A549 treated with CpdA at 1 μM for 4 hours (cell line): Measurements from ENCODE around the gene PRPF39. TPM values are rescaled to one million over a fixed set of nuclear protein-coding genes. Genes with fewer than 3 reads are reported as not detected.

ENCODE experiments used
- total RNA-seq: library from RNA; stranded (reverse); fragments of 200-300 nt; extraction: Qiagen RNA extraction; gene quantifications from 5 replicates; pipeline ENCODE4 v1.2.3, GENCODE V29; 2022; ENCODE audit warnings: low read depth

The PRPF39 gene
- total RNA-seq, result 15.4 to 24.4 TPM (median 18.9 TPM) in 5 replicates

GRCh38 chr14:45083976-45084722 is at the start of gene PRPF39:
Gene PRPF39, plus strand, starts transcription at chr14:45084116. Its CDS starts 11,124 bp downstream, at chr14:45095240.

GRCh38 chr14:45134051-45134958 is 50.4 kb downstream of the PRPF39 start, which contains the start of gene FKBP3:
Gene FKBP3, minus strand, starts transcription at chr14:45134481. Its CDS starts 25 bp downstream, at chr14:45134456.

GRCh38 chr14:45135659-45136395 is 51.9 kb downstream of the PRPF39 start, which contains the start of gene FANCM:
Gene FANCM, plus strand, starts transcription at chr14:45135930. Its CDS starts 102 bp downstream, at chr14:45136032.

Other genes starting within 250 kb of the PRPF39 start
- gene KLHL28, start 122.2 kb upstream of the PRPF39 start, total RNA-seq, result 5.1 to 6.4 TPM (median 5.6 TPM) in 5 replicates
- gene TOGARAM1, start 121.9 kb upstream of the PRPF39 start, total RNA-seq, result 6.9 to 10.7 TPM (median 8.6 TPM) in 5 replicates
- gene FKBP3, start 50.4 kb downstream of the PRPF39 start, total RNA-seq, result 115 to 141 TPM (median 116 TPM) in 5 replicates
- gene FANCM, start 51.8 kb downstream of the PRPF39 start, total RNA-seq, result 5.7 to 8.7 TPM (median 6.6 TPM) in 5 replicates
- gene MIS18BP1, start 169.1 kb downstream of the PRPF39 start, total RNA-seq, result 20.6 to 39.9 TPM (median 21.6 TPM) in 5 replicates